ENCODE measurements around the gene ABCB6. TPM values are rescaled to one million over a fixed set of nuclear protein-coding genes. Genes with fewer than 3 reads are reported as not detected.

ABCB6 gene
- total and polyA plus RNA-seq, 2 experiments from 2014 or later = 21.8 to 25.3 TPM

DNA sequence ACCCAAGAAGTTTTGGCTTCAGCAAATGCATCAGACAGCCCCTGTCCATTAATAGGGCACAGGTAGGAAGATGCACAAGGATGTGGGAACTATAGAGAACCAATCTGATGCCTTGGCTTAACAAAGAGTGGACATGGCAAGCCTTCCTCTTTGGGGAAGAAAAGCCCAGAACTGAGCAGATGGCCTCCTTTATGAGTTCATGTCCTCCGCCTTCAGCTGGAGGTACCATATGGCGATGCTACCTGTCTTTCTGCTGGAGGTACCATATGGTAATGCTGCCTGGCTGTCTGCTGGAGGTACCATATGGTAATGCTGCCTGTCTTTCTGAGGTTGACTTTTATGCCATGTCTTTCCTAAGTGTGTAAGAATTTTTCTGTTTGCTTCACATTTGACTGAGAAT lies 34.6 kb downstream of the ABCB6 start:
- WGBS, 2 experiments (ENCODE audit: low coverage in 1 of 2, low lambda C conversion rate in 2 of 2, missing lambda C conversion rate in 2 of 2) = 93 to 100% methylated on average over 2 of the region's 2 CpGs
- Histone ChIP-seq H3K27me3 (replicated peaks; ENCODE audit: insufficient read depth) (no peaks in the 10 kb centered on the region), H3K4me2 (ENCODE audit: unreplicated experiment) (no peak overlapping the region), H3K4me1 (ENCODE audit: insufficient read depth) (peaks cover 4% of the 10 kb centered on the region), H3K4me3 (no peak overlapping the region), H3K9me2 (ENCODE audit: insufficient read depth) (no peaks in the 10 kb centered on the region), H3K9ac (no peak overlapping the region), H3F3A (ENCODE audit: insufficient read depth) (peaks cover 20% of the 10 kb centered on the region), H3K79me2 (ENCODE audit: insufficient read depth) (peaks cover 17% of the 10 kb centered on the region), H3K27ac (no peak overlapping the region), H4K20me1 (ENCODE audit: insufficient read depth) (peaks cover 5% of the 10 kb centered on the region; the same call in 1 of the 2 replicates), H3K36me3 (ENCODE audit: low read depth) (peaks cover 45% of the 10 kb centered on the region), H3K9me3 (ENCODE audit: low read depth) (no peaks in the 10 kb centered on the region), H2AFZ (no peak overlapping the region)
- no peak for TF ChIP-seq EZH2phosphoT487 (IDR thresholded peaks at IDR 0.05; ENCODE audit: insufficient read depth, low read depth)
- TF ChIP-seq EZH2 (IDR thresholded peaks at IDR 0.05; ENCODE audit: insufficient read depth, poor library complexity, severe bottlenecking) = no peak
- in situ Hi-C loops (cut with MboI) = no loop called here
- no peak for DNase-seq

DNA sequence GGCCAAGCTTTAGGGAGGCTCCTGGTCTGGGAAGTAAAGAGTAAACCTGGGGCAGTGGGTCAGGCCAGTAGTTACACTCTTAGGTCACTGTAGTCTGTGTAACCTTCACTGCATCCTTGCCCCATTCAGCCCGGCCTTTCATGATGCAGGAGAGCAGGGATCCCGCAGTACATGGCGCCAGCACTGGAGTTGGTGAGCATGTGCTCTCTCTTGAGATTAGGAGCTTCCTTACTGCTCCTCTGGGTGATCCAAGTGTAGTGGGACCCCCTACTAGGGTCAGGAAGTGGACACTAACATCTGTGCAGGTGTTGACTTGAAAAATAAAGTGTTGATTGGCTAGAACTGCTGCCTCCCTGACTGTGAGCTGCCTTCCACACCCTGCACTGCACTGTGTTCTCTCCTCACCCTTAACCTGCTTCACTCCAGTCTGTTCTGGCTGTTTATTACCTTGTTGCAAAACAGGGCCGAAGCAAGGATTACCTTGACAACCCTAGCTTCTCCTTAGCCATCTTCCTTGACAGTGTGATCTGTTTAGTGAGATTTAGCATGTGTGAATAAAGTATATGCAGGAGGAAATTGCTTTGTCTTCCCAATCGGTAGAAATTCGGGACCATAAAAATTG lies 35.5 kb downstream of the ABCB6 start:
- no peaks in the 10 kb centered on the region for H3K9me3 ChIP-seq (ENCODE audit: low read depth)
- H4K20me1 ChIP-seq (ENCODE audit: insufficient read depth) = peaks cover 5% of the 10 kb centered on the region; the same call in 1 of the 2 replicates
- TF ChIP-seq EZH2phosphoT487 (IDR thresholded peaks at IDR 0.05; ENCODE audit: insufficient read depth, low read depth) = no peak
- TF ChIP-seq EZH2 (IDR thresholded peaks at IDR 0.05; ENCODE audit: insufficient read depth, poor library complexity, severe bottlenecking) = no peak
- DNase-seq = no peak
- no peak overlapping the region for H2AFZ ChIP-seq
- H3K79me2 ChIP-seq (ENCODE audit: insufficient read depth) = peaks cover 25% of the 10 kb centered on the region
- no peak overlapping the region for H3K27ac ChIP-seq
- H3K9me2 ChIP-seq (ENCODE audit: insufficient read depth) = no peaks in the 10 kb centered on the region
- peaks cover 45% of the 10 kb centered on the region for H3K36me3 ChIP-seq (ENCODE audit: low read depth)
- H3K4me3 ChIP-seq = no peak overlapping the region
- H3K4me1 ChIP-seq (ENCODE audit: insufficient read depth) = peaks cover 8% of the 10 kb centered on the region
- 97 to 99% methylated on average over 6 of the region's 6 CpGs for WGBS, 2 experiments (ENCODE audit: low coverage in 1 of 2, low lambda C conversion rate in 2 of 2, missing lambda C conversion rate in 2 of 2)
- no peak overlapping the region for H3K4me2 ChIP-seq (ENCODE audit: unreplicated experiment)
- no peak overlapping the region for H3K9ac ChIP-seq
- no peaks in the 10 kb centered on the region for H3K27me3 ChIP-seq (replicated peaks; ENCODE audit: insufficient read depth)
- in situ Hi-C loops (cut with MboI) = no loop called here
- H3F3A ChIP-seq (ENCODE audit: insufficient read depth) = peaks cover 20% of the 10 kb centered on the region

DNA sequence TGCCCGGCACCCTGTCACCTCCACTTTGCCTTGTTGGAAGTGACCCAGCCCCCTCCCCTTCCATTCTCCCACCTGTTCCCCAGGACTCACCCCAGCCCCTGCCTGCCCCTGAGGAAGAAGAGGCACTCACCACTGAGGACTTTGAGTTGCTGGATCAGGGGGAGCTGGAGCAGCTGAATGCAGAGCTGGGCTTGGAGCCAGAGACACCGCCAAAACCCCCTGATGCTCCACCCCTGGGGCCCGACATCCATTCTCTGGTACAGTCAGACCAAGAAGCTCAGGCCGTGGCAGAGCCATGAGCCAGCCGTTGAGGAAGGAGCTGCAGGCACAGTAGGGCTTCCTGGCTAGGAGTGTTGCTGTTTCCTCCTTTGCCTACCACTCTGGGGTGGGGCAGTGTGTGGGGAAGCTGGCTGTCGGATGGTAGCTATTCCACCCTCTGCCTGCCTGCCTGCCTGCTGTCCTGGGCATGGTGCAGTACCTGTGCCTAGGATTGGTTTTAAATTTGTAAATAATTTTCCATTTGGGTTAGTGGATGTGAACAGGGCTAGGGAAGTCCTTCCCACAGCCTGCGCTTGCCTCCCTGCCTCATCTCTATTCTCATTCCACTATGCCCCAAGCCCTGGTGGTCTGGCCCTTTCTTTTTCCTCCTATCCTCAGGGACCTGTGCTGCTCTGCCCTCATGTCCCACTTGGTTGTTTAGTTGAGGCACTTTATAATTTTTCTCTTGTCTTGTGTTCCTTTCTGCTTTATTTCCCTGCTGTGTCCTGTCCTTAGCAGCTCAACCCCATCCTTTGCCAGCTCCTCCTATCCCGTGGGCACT lies 36.2 kb downstream of the ABCB6 start:
- Histone ChIP-seq H3K27ac (no peak overlapping the region), H3K4me2 (ENCODE audit: unreplicated experiment) (no peak overlapping the region), H3K9me3 (ENCODE audit: low read depth) (no peaks in the 10 kb centered on the region), H3K9me2 (ENCODE audit: insufficient read depth) (no peaks in the 10 kb centered on the region), H4K20me1 (ENCODE audit: insufficient read depth) (peaks cover 5% of the 10 kb centered on the region; the same call in 1 of the 2 replicates), H3K36me3 (ENCODE audit: low read depth) (peaks cover 45% of the 10 kb centered on the region), H3K27me3 (replicated peaks; ENCODE audit: insufficient read depth) (no peaks in the 10 kb centered on the region), H3K9ac (no peak overlapping the region), H3K79me2 (ENCODE audit: insufficient read depth) (peaks cover 25% of the 10 kb centered on the region), H3F3A (ENCODE audit: insufficient read depth) (peaks cover 21% of the 10 kb centered on the region), H3K4me3 (no peak overlapping the region), H3K4me1 (ENCODE audit: insufficient read depth) (peaks cover 8% of the 10 kb centered on the region), H2AFZ (no peak overlapping the region)
- in situ Hi-C loops (cut with MboI) = no loop called here
- 61% methylated on average over 7 to 8 of the region's 8 CpGs for WGBS, 2 experiments (ENCODE audit: low coverage in 1 of 2, low lambda C conversion rate in 2 of 2, missing lambda C conversion rate in 2 of 2)
- TF ChIP-seq EZH2 (IDR thresholded peaks at IDR 0.05; ENCODE audit: insufficient read depth, poor library complexity, severe bottlenecking) (no peak), EZH2phosphoT487 (IDR thresholded peaks at IDR 0.05; ENCODE audit: insufficient read depth, low read depth) (no peak)
- no peak for DNase-seq

DNA sequence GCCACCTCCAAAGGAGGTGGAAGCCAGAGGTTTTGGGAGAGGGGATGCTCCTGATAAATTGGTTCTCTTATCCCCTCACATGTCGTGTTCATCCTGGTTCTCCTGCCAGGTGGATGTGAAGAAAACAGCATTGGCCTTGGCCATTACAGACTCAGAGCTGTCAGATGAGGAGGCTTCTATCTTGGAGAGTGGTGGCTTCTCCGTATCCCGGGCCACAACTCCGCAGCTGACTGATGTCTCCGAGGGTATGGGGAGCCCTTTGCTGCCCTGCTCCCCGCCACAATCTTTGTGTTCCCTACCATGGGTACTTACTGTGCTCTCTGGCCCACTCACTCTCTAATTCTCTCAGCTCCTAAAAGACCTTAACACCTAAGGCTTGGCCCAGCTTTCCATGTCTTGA lies 37.2 kb downstream of the ABCB6 start:
- H3K27ac ChIP-seq = no peak overlapping the region
- H3F3A ChIP-seq (ENCODE audit: insufficient read depth) = peaks cover 26% of the 10 kb centered on the region
- WGBS, 2 experiments (ENCODE audit: low coverage in 1 of 2, low lambda C conversion rate in 2 of 2, missing lambda C conversion rate in 2 of 2) = 98 to 99% methylated on average over 6 of the region's 6 CpGs
- H3K4me2 ChIP-seq (ENCODE audit: unreplicated experiment) = no peak overlapping the region
- H3K4me3 ChIP-seq = no peak overlapping the region
- H3K4me1 ChIP-seq (ENCODE audit: insufficient read depth) = peaks cover 12% of the 10 kb centered on the region
- peaks cover 25% of the 10 kb centered on the region for H3K79me2 ChIP-seq (ENCODE audit: insufficient read depth)
- no peak overlapping the region for H2AFZ ChIP-seq
- no peaks in the 10 kb centered on the region for H3K9me3 ChIP-seq (ENCODE audit: low read depth)
- H4K20me1 ChIP-seq (ENCODE audit: insufficient read depth) = peaks cover 5% of the 10 kb centered on the region; the same call in 1 of the 2 replicates
- TF ChIP-seq EZH2phosphoT487 (IDR thresholded peaks at IDR 0.05; ENCODE audit: insufficient read depth, low read depth) (no peak), EZH2 (IDR thresholded peaks at IDR 0.05; ENCODE audit: insufficient read depth, poor library complexity, severe bottlenecking) (no peak)
- peaks cover 45% of the 10 kb centered on the region for H3K36me3 ChIP-seq (ENCODE audit: low read depth)
- H3K27me3 ChIP-seq (replicated peaks; ENCODE audit: insufficient read depth) = no peaks in the 10 kb centered on the region
- no peak for DNase-seq
- H3K9ac ChIP-seq = no peak overlapping the region
- H3K9me2 ChIP-seq (ENCODE audit: insufficient read depth) = no peaks in the 10 kb centered on the region
- in situ Hi-C loops (cut with MboI) = no loop called here

All from GM23248 (cell line).